Panc1 (cell line): ENCODE measurements around the gene CHSY3. TPM values are rescaled to one million over a fixed set of nuclear protein-coding genes. Genes with fewer than 3 reads are reported as not detected.

ENCODE experiments used
- ATAC-seq: fragments of 200-7000 bp; cut with Tn5 transposase; 2 replicates; pipeline ENCODE4 v1.9.1; 2020; ENCODE audit warnings: mild to moderate bottlenecking, moderate library complexity
- BruUV-seq: library from RNA; stranded (reverse); fragments of 400-500 nt; replicated peaks from 2 replicates; lab custom pipeline; 2021; lab: Mats Ljungman, UMichigan
- CTCF ChIA-PET: fragments of 300-600 bp; sonication (Branson Sonifier 250); formaldehyde crosslinking; loops from one replicate; lab custom pipeline; 2022; ENCODE audit warnings: antibody characterized with exemption; lab: Charles Lee
- POLR2A ChIA-PET: fragments of 300-600 bp; sonication (Branson Sonifier 250); formaldehyde crosslinking; loops from one replicate; lab custom pipeline; 2022; ENCODE audit warnings: antibody characterized with exemption; lab: Charles Lee
- DNase-seq: peaks from one replicate; pipeline ENCODE4 v3.0.0-alpha.2; 2010; ENCODE audit warnings: low read depth, low spot score
- H3K27ac ChIP-seq: 2 replicates; pipeline ENCODE4 v1.5.1; 2011; ENCODE audit warnings: mild to moderate bottlenecking, low read length, inconsistent platforms
- H3K27me3 ChIP-seq: fragments of 200-500 bp; sonication (Bioruptor generic); 2 replicates; pipeline ENCODE4 v1.6.0; 2014; ENCODE audit warnings: low read length, inconsistent platforms; ENCODE audit not compliant: control insufficient read depth, insufficient read depth
- H3K36me3 ChIP-seq: fragments of 200-500 bp; sonication (Bioruptor generic); 2 replicates; pipeline ENCODE4 v1.5.1; 2014; ENCODE audit warnings: inconsistent platforms, mild to moderate bottlenecking, low read length, moderate library complexity; ENCODE audit not compliant: control insufficient read depth, insufficient read depth
- H3K4me1 ChIP-seq: 2 replicates; pipeline ENCODE4 v1.5.1; 2011; ENCODE audit warnings: inconsistent platforms, mild to moderate bottlenecking, low read length, moderate library complexity; ENCODE audit not compliant: control insufficient read depth, insufficient read depth
- H3K4me3 ChIP-seq, 2 experiments: 2 replicates each; pipeline ENCODE4 v1.5.1; 2011 to 2012; ENCODE audit warnings: low read depth in 2 of 2, low read length in 2 of 2, mild to moderate bottlenecking in 2 of 2, inconsistent platforms in 1 of 2, moderate library complexity in 1 of 2
- H3K9me3 ChIP-seq: fragments of 200-500 bp; sonication (Bioruptor generic); 2 replicates; pipeline ENCODE4 v1.5.1; 2014; ENCODE audit warnings: low read depth, mild to moderate bottlenecking, inconsistent platforms, low read length, moderate library complexity; ENCODE audit not compliant: control insufficient read depth, insufficient read depth
- POLR2AphosphoS5 ChIP-seq: IDR thresholded peaks from 2 replicates; pipeline ENCODE4 v1.6.1; 2012; ENCODE audit warnings: mild to moderate bottlenecking, low read depth, low read length, moderate library complexity
- SIN3A ChIP-seq: IDR thresholded peaks from 2 replicates; pipeline ENCODE4 v1.6.1; 2012; ENCODE audit warnings: low read depth, mild to moderate bottlenecking, low read length, moderate library complexity, borderline replicate concordance; ENCODE audit not compliant: insufficient read depth
- TCF7L2 ChIP-seq: IDR thresholded peaks from 2 replicates; pipeline ENCODE4 v1.6.1; 2011; ENCODE audit warnings: mild to moderate bottlenecking, low read depth, low read length, inconsistent platforms
- in situ Hi-C: cut with HindIII; loops from 2 replicates; pipeline ENCODE4 v1.10.0; 2016; ENCODE audit warnings: low sequenced_read_pairs, low pct_unique_long_range_greater_than_20kb
- intact Hi-C: fragments of 100-400 bp; cut with micrococcal nuclease; formaldehyde crosslinking; loops from one replicate; pipeline ENCODE4 v1.10.0; 2022; ENCODE audit not compliant: unreplicated experiment
- total RNA-seq: library from RNA; stranded (reverse); gene quantifications from one replicate; pipeline ENCODE4 v1.2.1, GENCODE V29; 2021; ENCODE audit not compliant: unreplicated experiment
- TF ChIP-seq, protein P1 (sequence below), 2 experiments: IDR thresholded peaks; 2 replicates each; pipeline ENCODE4 v1.6.1; 2011 to 2012; ENCODE audit warnings: low read depth in 2 of 2, control low read depth in 1 of 2, low read length in 1 of 2, mild to moderate bottlenecking in 1 of 2, moderate library complexity in 1 of 2; ENCODE audit not compliant: insufficient read depth in 1 of 2
- TF ChIP-seq, protein P2 (sequence below): fragments of 450-650 bp; IDR thresholded peaks from 2 replicates; pipeline ENCODE4 v1.5.1; 2017; ENCODE audit warnings: mild to moderate bottlenecking

Gene CHSY3
- total RNA-seq, 1 experiment from 2014 or later, result not detected

DNA sequence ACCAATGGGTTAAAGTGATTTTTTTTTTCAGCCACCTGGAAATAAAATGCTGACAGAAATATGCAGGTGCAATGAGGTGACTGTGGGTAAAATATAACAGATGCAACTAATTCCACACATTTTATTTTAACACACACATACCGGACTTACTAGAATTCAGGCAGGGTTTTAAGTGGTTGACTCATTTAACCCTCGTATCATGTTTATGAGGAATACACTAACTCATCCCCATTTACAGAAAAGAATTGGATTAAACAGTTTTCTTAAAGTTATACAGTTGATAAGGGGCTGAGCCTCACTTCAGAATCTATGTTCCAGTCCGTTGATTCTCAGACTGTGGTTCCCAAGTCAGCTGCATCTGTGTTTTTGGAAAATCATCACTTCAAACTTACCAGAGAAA is 207.5 kb downstream of the CHSY3 start:
- H3K4me1 ChIP-seq, result no peaks in the 10 kb centered on the region
- no peak overlapping the region for H3K4me3 ChIP-seq
- ATAC-seq, result no peak
- H3K36me3 ChIP-seq, result no peaks in the 10 kb centered on the region
- H3K27ac ChIP-seq, result no peak overlapping the region
- no peak for DNase-seq
- intact Hi-C loops (no loop called here), in situ Hi-C loops (no loop called here)
- no peaks in the 10 kb centered on the region for H3K9me3 ChIP-seq
- no peaks in the 10 kb centered on the region for H3K27me3 ChIP-seq
- CTCF ChIA-PET, result no interaction called here
- POLR2A ChIA-PET, result no interaction called here
- BruUV-seq, result no TSS peak
- no peak for TF ChIP-seq SIN3A
- no peak for TF ChIP-seq POLR2AphosphoS5
- no peak for TF ChIP-seq TCF7L2
- TF ChIP-seq, protein P1, sequence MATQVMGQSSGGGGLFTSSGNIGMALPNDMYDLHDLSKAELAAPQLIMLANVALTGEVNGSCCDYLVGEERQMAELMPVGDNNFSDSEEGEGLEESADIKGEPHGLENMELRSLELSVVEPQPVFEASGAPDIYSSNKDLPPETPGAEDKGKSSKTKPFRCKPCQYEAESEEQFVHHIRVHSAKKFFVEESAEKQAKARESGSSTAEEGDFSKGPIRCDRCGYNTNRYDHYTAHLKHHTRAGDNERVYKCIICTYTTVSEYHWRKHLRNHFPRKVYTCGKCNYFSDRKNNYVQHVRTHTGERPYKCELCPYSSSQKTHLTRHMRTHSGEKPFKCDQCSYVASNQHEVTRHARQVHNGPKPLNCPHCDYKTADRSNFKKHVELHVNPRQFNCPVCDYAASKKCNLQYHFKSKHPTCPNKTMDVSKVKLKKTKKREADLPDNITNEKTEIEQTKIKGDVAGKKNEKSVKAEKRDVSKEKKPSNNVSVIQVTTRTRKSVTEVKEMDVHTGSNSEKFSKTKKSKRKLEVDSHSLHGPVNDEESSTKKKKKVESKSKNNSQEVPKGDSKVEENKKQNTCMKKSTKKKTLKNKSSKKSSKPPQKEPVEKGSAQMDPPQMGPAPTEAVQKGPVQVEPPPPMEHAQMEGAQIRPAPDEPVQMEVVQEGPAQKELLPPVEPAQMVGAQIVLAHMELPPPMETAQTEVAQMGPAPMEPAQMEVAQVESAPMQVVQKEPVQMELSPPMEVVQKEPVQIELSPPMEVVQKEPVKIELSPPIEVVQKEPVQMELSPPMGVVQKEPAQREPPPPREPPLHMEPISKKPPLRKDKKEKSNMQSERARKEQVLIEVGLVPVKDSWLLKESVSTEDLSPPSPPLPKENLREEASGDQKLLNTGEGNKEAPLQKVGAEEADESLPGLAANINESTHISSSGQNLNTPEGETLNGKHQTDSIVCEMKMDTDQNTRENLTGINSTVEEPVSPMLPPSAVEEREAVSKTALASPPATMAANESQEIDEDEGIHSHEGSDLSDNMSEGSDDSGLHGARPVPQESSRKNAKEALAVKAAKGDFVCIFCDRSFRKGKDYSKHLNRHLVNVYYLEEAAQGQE (IDR thresholded peaks at IDR 0.05; ENCODE audit: insufficient read depth in 1 of 2, low read depth in 2 of 2, low read length in 1 of 2), result no peak
- TF ChIP-seq, protein P2, sequence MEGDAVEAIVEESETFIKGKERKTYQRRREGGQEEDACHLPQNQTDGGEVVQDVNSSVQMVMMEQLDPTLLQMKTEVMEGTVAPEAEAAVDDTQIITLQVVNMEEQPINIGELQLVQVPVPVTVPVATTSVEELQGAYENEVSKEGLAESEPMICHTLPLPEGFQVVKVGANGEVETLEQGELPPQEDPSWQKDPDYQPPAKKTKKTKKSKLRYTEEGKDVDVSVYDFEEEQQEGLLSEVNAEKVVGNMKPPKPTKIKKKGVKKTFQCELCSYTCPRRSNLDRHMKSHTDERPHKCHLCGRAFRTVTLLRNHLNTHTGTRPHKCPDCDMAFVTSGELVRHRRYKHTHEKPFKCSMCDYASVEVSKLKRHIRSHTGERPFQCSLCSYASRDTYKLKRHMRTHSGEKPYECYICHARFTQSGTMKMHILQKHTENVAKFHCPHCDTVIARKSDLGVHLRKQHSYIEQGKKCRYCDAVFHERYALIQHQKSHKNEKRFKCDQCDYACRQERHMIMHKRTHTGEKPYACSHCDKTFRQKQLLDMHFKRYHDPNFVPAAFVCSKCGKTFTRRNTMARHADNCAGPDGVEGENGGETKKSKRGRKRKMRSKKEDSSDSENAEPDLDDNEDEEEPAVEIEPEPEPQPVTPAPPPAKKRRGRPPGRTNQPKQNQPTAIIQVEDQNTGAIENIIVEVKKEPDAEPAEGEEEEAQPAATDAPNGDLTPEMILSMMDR, result no peak

DNA sequence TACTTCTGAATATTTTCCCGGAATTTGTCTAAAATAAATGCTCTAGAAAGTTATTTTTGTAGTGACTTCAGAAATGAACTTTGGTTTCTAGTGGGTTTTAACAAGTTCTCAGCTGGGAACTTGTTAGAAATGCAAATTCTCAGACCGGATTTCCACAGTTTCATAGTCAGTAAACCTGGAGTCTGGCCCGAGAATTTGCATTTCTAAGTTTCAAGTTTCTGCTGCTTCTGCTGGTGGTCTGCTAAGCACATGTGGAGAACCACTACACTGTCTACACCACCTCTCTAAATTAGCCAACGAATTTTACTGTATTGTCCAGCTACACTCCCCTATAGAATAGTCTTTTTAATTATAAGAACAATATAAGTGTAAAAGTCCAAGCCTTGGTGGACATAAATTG is 208.0 kb downstream of the CHSY3 start:
- Histone ChIP-seq H3K27me3 (no peaks in the 10 kb centered on the region), H3K36me3 (no peaks in the 10 kb centered on the region), H3K9me3 (no peaks in the 10 kb centered on the region), H3K4me1 (no peaks in the 10 kb centered on the region), H3K27ac (no peak overlapping the region), H3K4me3 (no peak overlapping the region)
- CTCF ChIA-PET, result no interaction called here
- in situ Hi-C loops, result no loop called here
- TF ChIP-seq, protein P2, result no peak
- TF ChIP-seq SIN3A, result no peak
- TF ChIP-seq, protein P1 (IDR thresholded peaks at IDR 0.05; ENCODE audit: insufficient read depth in 1 of 2, low read depth in 2 of 2, low read length in 1 of 2), result no peak
- no peak for TF ChIP-seq TCF7L2
- no peak for TF ChIP-seq POLR2AphosphoS5
- ATAC-seq (no peak), DNase-seq (no peak)
- intact Hi-C loops, result no loop called here
- BruUV-seq, result no TSS peak
- POLR2A ChIA-PET, result no interaction called here
